SK-N-MC (cell line): ENCODE data around the gene OVOL2.

ENCODE experiments used
- EZH2 ChIP-seq: fragments of 200-600 bp; sonication (generic); IDR thresholded peaks from one replicate; pipeline ENCODE4 v1.6.1; 2017; ENCODE audit warnings: antibody characterized with exemption
- FOXP2 ChIP-seq: optimal IDR thresholded peaks from 2 replicates; pipeline ENCODE3; 2011; ENCODE audit warnings: mild to moderate bottlenecking, moderate library complexity; ENCODE audit not compliant: insufficient read depth; ENCODE audit errors: extremely low read length, control extremely low read depth
- POLR2AphosphoS5 ChIP-seq: IDR thresholded peaks from 2 replicates; pipeline ENCODE4 v1.6.1; 2012; ENCODE audit warnings: mild to moderate bottlenecking, low read depth, low read length, borderline replicate concordance

GRCh38 chr20:18046535-18046934, 11.2 kb downstream of the OVOL2 start:
- TF ChIP-seq EZH2 (no peak), POLR2AphosphoS5 (no peak), FOXP2 (no peak)
